ENCODE data around the gene IGLL1. TPM values are rescaled to one million over a fixed set of nuclear protein-coding genes. Genes with fewer than 3 reads are reported as not detected.

Gene IGLL1
- total RNA-seq, 2 donors from 2014 or later: not detected

- H3K9me3 ChIP-seq: no peaks in the 10 kb centered on the region
- no peak overlapping the region for H3K4me3 ChIP-seq
- WGBS, 2 donors: 82 to 96% methylated on average over 9 of the region's 9 CpGs
- H3K36me3 ChIP-seq (replicated peaks in 1 of 2; ENCODE audit: insufficient read depth in 1 of 2, low read depth in 2 of 2): no peaks in the 10 kb centered on the region
- H3K27me3 ChIP-seq: no peaks in the 10 kb centered on the region
- H3K27ac ChIP-seq: no peak overlapping the region
- TF ChIP-seq POLR2A (IDR thresholded peaks at IDR 0.05): no peak
- TF ChIP-seq, protein P1, sequence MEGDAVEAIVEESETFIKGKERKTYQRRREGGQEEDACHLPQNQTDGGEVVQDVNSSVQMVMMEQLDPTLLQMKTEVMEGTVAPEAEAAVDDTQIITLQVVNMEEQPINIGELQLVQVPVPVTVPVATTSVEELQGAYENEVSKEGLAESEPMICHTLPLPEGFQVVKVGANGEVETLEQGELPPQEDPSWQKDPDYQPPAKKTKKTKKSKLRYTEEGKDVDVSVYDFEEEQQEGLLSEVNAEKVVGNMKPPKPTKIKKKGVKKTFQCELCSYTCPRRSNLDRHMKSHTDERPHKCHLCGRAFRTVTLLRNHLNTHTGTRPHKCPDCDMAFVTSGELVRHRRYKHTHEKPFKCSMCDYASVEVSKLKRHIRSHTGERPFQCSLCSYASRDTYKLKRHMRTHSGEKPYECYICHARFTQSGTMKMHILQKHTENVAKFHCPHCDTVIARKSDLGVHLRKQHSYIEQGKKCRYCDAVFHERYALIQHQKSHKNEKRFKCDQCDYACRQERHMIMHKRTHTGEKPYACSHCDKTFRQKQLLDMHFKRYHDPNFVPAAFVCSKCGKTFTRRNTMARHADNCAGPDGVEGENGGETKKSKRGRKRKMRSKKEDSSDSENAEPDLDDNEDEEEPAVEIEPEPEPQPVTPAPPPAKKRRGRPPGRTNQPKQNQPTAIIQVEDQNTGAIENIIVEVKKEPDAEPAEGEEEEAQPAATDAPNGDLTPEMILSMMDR (IDR thresholded peaks at IDR 0.05): no peak
- DNase-seq (no peak), ATAC-seq (no peak)
- peaks cover 10% of the 10 kb centered on the region for H3K4me1 ChIP-seq
- intact Hi-C loops (cut with DNase I): no loop called here
Measured at GRCh38 chr22:23621082-23621780, 41.1 kb upstream of the IGLL1 start.

- ATAC-seq: no peak
- Histone ChIP-seq H3K9me3 (no peaks in the 10 kb centered on the region), H3K4me3 (no peak overlapping the region), H3K27me3 (no peaks in the 10 kb centered on the region), H3K4me1 (no peaks in the 10 kb centered on the region), H3K27ac (no peak overlapping the region), H3K36me3 (replicated peaks in 1 of 2; ENCODE audit: insufficient read depth in 1 of 2, low read depth in 2 of 2) (no peaks in the 10 kb centered on the region)
- DNase-seq: no peak
- intact Hi-C loops (cut with DNase I): no loop called here
- TF ChIP-seq, protein P1 (IDR thresholded peaks at IDR 0.05): no peak
- TF ChIP-seq POLR2A (IDR thresholded peaks at IDR 0.05): no peak
- 79 to 82% methylated on average over 7 of the region's 7 CpGs for WGBS, 2 donors
Measured at GRCh38 chr22:23613193-23613972, 33.3 kb upstream of the IGLL1 start.

DNA sequence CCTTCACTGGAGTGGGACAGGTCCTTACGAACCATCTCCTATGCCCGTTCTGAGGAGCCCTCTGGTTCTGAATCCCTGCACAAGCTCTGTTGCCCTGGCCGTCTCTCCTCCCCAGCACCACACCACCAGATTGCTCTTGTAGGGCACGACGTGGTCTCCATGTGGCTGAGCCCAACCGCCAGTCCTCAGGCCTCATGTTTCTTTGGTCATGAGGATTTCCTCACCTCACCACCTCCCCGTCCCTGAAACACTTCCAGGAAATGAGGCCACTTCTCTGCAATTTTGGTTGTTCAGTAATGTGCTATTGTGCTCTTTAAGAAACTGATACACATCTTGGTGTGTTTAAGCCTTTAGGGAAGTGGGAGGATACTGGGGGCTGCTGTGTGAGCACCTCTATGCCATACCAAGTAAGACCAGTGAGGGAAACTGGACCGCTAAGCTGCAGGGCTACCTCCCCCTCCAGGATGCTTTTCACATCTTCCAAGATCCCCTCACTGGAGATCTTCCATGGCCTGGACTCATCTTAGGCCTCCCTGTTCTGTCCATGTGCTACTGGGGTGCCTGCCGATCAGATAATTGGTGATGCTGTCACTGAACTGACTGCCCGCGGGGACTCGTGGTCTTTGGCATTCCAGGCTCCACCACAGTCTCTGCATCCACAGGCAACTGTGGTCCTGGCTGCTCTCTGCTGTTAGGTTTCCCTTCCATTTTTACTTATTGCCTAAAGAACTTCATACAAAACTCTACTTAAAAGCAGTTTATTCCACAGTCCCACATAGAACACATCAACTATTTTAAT, 30.1 kb upstream of the IGLL1 start:
- DNase-seq: no peak
- H3K27me3 ChIP-seq: no peaks in the 10 kb centered on the region
- H3K4me3 ChIP-seq: no peak overlapping the region
- no peak overlapping the region for H3K27ac ChIP-seq
- intact Hi-C loops (cut with DNase I): no loop called here
- no peaks in the 10 kb centered on the region for H3K4me1 ChIP-seq
- no peaks in the 10 kb centered on the region for H3K36me3 ChIP-seq (replicated peaks in 1 of 2; ENCODE audit: insufficient read depth in 1 of 2, low read depth in 2 of 2)
- H3K9me3 ChIP-seq: no peaks in the 10 kb centered on the region
- no peak for ATAC-seq
- WGBS, 2 donors: 88 to 91% methylated on average over 12 of the region's 12 CpGs
- TF ChIP-seq POLR2A (IDR thresholded peaks at IDR 0.05): no peak
- TF ChIP-seq, protein P1 (IDR thresholded peaks at IDR 0.05): no peak

DNA sequence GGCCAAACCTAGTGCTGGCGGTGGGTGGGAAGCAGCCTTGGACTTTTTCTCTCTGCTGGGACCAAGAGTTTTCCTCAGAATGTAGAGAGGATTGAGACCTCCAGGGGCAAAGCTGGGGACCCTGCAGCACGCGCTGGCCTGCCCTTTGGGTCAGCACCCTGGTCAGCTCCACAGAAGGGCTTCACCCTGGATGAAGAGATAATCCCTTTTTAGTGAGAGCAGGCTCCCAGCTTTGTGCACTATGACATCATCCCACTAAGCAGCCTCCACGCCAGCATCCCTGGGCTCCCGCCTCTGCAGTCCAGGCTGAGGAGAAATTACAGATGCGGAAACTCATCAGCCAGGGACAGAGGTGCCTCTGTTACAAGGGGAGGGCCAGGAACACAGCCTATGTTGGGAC, 28.5 kb upstream of the IGLL1 start:
- TF ChIP-seq, protein P1 (IDR thresholded peaks at IDR 0.05): no peak
- no peak for TF ChIP-seq POLR2A (IDR thresholded peaks at IDR 0.05)
- Histone ChIP-seq H3K27ac (no peak overlapping the region), H3K4me1 (no peaks in the 10 kb centered on the region), H3K36me3 (replicated peaks in 1 of 2; ENCODE audit: insufficient read depth in 1 of 2, low read depth in 2 of 2) (no peaks in the 10 kb centered on the region), H3K4me3 (no peak overlapping the region), H3K27me3 (no peaks in the 10 kb centered on the region), H3K9me3 (no peaks in the 10 kb centered on the region)
- WGBS, 2 donors: 84 to 100% methylated on average over 2 to 6 of the region's 6 CpGs
- DNase-seq (no peak), ATAC-seq (no peak)
- intact Hi-C loops (cut with DNase I): no loop called here
